HG02798 (cell line): Measurements from ENCODE around the gene CEP72.

Experiments used
- ATAC-seq: cut with Tn5 transposase; IDR thresholded peaks from one replicate; pipeline ENCODE4 v1.9.1; 2021; ENCODE audit warnings: mild to moderate bottlenecking; ENCODE audit not compliant: unreplicated experiment, poor library complexity

Gene CEP72

GRCh38 chr5:652023-652515 is 39.9 kb downstream of the CEP72 start:
- ATAC-seq: no peak

- ATAC-seq: no peak
These were observed 40.7 kb downstream of the CEP72 start for GRCh38 chr5:652773-653350.

- ATAC-seq: no peak
These were observed 42.1 kb downstream of the CEP72 start for GRCh38 chr5:654071-654778.

GRCh38 chr5:655406-655805 is 43.3 kb downstream of the CEP72 start:
- ATAC-seq: no peak

- no peak for ATAC-seq
These were observed 45.4 kb downstream of the CEP72 start for GRCh38 chr5:657570-657969.

GRCh38 chr5:658103-658502 is 46.0 kb downstream of the CEP72 start:
- ATAC-seq: no peak

- ATAC-seq: no peak
These were observed 47.5 kb downstream of the CEP72 start for GRCh38 chr5:659496-660263.

GRCh38 chr5:660491-661030 is 48.4 kb downstream of the CEP72 start:
- ATAC-seq: no peak

- ATAC-seq: no peak
These were observed 50.0 kb downstream of the CEP72 start for GRCh38 chr5:661891-662750.

GRCh38 chr5:662751-663435 is 50.8 kb downstream of the CEP72 start:
- ATAC-seq: no peak

GRCh38 chr5:663436-664342 is 51.5 kb downstream of the CEP72 start:
- ATAC-seq: no peak

GRCh38 chr5:664343-664993 is 52.3 kb downstream of the CEP72 start:
- no peak for ATAC-seq

GRCh38 chr5:664994-665360 is 52.8 kb downstream of the CEP72 start:
- no peak for ATAC-seq

GRCh38 chr5:665541-665955 is 53.4 kb downstream of the CEP72 start:
- ATAC-seq: no peak

- ATAC-seq: no peak
These were observed 54.0 kb downstream of the CEP72 start for GRCh38 chr5:665956-666711.

- ATAC-seq: no peak
These were observed 54.8 kb downstream of the CEP72 start for GRCh38 chr5:666816-667498.
